GM19467 (cell line): ENCODE measurements around the gene FAM169A.
"Not testable (repeated sequence)": the region's sequence is repeated elsewhere in the genome, so short reads cannot be mapped to it uniquely, and the experiment has no call there.

ENCODE experiments used
- ATAC-seq: cut with Tn5 transposase; IDR thresholded peaks from one replicate; pipeline ENCODE4 v1.9.1; 2021; ENCODE audit warnings: mild to moderate bottlenecking, moderate library complexity; ENCODE audit not compliant: unreplicated experiment

Gene FAM169A

DNA sequence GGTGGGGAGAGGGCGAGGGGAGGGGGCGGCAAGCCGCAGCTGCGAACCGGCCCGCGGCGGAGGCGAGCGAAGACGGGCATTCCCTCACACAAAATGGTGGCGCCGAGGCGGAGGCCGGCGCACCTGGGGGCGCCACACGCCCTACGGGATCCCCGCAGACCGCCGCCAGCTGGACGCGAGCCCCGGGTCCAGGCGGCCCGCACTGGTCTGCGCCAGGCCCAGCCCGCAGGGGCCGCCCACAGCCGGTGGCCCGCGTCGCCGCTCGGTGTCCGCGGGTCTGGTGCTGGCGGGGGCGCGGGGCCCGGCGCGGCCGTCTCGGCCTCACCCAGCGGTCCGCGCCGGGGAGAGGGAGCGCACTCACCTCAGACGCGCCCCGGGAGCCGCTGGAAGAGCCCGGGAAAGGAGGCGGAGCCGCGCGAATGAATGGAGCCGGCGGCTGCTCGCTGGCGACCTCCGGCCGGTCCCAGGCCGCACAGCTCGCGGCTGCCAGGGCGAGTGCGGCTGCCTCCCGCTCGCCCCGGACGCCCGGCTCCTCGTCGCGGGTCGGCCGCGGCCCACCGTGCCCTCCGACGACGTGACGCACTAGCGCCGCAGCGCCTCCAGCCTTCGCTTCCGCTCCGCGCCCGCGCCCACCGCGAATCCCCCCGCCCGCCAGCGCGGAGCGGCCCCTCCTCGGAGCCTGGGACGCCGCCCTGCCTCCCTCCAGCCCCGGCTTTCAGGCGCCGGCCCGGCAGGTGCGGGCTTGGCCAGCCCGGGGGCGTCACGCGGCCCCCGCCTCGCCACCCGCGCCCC lies at the start of gene FAM169A:
Gene FAM169A (minus strand): TSS at position 584 of the 792 bp plus-strand sequence. CDS start 24,711 bp downstream, outside the sequence.
- ATAC-seq = no peak

GRCh38 chr5:74915488-74915887 lies 49.3 kb upstream of the FAM169A start:
- no peak for ATAC-seq

DNA sequence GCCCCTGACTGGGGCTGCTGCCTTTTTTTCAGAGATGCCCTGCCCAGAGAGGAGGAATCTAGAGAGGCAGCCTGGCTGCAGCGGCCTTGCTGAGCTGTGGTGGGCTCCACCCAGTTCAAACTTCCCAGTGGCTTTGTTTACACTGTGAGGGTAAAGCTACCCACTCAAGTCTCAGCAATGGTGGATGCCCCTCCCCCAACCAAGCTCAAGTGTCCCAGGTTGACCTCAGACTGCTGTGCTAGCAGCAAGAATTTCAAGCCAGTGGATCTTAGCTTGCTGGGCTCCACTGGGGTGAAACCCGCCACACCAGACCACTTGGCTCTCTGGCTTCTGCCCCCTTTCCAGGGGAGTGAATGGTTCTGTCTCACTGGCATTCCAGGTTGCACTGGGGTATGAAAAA lies 45.2 kb upstream of the FAM169A start:
- not testable (repeated sequence) for ATAC-seq

DNA sequence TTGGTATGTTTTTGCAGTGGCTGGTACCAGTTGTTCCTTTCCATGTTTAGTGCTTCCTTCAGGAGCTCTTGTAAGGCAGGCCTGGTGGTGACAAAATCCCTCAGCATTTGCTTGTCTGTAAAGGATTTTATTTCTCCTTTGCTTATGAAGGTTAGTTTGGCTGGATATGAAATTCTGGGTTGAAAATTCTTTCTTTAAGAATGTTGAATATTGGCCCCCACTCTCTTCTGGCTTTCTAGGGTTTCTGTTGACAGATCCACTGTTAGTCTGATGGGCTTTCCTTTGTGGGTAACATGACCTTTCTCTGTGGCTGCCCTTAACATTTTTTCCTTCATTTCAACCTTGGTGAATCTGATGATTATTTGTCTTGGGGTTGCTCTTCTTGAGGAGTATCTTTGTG lies 43.7 kb upstream of the FAM169A start:
- not testable (repeated sequence) for ATAC-seq

DNA sequence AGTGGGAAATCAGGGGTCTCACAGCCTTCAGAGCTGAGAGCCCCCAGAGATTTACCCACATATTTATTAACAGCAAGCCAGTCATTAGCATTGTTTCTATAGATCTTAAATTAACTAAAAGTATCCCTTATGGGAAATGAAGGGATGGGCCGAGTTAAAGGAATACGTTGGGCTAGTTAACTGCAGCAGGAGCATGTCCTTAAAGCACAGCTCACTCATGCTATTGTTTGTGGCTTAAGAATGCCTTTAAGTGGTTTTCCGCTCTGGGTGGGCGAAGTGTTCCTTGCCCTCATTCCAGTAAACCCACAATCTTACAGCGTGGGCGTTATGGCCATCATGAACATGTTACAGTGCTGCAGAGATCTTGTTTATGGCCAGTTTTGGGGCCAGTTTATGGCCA lies 42.0 kb upstream of the FAM169A start:
- ATAC-seq = not testable (repeated sequence)

DNA sequence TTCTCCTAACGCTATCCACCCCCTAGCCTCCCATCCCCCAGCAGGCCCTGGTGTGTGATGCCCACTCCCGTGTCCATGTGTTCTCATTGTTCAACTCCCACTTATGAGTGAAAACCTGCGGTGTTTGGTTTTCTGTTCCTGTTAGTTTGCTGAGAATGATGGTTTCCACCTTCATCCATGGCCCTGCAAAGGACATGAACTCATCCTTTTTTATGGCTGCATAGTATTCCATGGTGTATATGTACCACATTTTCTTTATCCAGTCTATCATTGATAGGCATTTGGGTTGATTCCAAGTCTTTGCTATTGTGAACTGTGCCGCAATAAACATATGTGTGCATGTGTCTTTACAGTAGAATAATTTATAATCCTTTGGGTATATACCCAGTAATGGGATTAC lies 38.5 kb upstream of the FAM169A start:
- ATAC-seq = not testable (repeated sequence)

- ATAC-seq = no peak
Measured at GRCh38 chr5:74903165-74903787, 37.1 kb upstream of the FAM169A start.

DNA sequence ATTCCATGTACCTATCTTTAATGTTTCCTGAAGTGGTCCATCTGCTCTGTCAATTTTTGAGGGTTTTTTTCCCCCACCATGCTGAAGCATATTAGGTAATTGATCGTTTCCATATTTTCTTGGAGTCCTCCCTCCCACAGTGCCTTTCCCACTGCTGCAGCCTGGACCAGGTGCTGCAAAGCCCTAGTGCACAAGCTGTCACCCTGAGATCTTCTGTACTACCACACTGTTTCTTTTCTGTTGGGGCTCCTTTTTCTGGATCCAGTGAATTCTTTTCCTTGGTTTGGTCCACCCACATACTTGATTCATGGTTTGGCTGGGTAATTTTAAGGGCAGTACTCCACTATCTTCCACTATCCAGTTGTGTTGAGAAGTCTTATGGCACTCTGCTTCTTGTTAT lies 30.9 kb upstream of the FAM169A start:
- no peak for ATAC-seq

DNA sequence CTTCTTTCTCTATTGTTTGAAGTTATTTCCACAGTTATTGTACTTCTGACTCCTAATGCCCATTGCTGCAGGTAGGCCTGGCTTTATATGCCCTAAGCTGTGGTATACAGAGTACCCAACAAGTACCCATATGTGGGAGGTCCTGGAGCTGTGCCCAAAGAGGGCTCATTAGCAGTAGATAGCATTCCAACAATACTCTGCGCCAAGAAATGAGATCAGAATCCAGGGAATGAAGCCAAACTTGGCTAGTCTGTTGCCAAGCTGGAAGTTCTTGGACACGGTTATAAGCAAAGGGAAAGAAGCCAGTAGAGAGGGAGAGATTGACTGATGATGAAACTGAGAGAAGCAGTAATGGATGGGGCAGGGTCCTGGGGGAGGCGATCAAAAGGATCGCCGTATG lies 29.7 kb upstream of the FAM169A start:
- ATAC-seq = no peak

- ATAC-seq = no peak
Measured at GRCh38 chr5:74894351-74894750, 28.2 kb upstream of the FAM169A start.

- ATAC-seq = no peak
Measured at GRCh38 chr5:74892921-74893320, 26.7 kb upstream of the FAM169A start.

GRCh38 chr5:74889523-74890105 lies 23.4 kb upstream of the FAM169A start:
- peak; percentile 66 for ATAC-seq

DNA sequence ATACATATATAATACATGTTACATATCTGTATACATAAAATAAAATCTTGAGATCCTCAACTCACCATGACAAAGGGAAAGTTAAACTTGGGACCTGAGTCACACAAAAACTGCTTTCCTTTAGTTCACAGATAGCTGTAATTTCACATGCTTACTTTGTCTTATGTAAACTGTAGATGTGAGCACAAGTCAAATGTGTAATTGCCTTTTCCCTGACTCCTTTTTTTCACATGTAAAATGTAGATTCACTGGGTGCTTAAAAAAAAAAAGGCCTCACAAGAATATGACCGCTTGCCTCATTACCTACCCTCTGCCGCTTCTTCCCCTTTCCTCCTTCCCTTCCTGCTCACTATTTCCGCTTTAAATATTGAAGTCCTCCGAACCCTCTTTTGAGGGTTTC lies 21.9 kb upstream of the FAM169A start:
- ATAC-seq = no peak

DNA sequence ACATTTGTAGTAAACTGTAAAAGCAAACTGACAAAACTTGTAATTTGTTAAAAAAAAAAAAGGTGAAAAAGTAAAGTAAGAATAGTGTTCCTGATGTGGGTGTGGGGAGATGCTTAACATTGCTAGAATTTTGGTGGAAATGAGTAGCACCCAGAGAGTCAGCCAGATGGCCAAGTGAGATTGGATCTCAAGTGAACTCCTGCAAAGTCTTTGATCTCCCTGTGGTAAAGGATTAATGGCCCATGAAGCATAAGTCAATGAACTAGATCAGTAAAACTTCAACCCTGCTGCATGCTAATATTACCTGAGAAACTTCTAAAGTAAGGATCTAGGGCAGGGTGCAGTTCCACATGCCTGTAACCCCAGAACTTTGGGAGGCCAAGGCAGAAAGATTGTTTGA lies 19.0 kb upstream of the FAM169A start:
- ATAC-seq = no peak

- not testable (repeated sequence) for ATAC-seq
Measured at GRCh38 chr5:74882379-74883134, 16.4 kb upstream of the FAM169A start.

DNA sequence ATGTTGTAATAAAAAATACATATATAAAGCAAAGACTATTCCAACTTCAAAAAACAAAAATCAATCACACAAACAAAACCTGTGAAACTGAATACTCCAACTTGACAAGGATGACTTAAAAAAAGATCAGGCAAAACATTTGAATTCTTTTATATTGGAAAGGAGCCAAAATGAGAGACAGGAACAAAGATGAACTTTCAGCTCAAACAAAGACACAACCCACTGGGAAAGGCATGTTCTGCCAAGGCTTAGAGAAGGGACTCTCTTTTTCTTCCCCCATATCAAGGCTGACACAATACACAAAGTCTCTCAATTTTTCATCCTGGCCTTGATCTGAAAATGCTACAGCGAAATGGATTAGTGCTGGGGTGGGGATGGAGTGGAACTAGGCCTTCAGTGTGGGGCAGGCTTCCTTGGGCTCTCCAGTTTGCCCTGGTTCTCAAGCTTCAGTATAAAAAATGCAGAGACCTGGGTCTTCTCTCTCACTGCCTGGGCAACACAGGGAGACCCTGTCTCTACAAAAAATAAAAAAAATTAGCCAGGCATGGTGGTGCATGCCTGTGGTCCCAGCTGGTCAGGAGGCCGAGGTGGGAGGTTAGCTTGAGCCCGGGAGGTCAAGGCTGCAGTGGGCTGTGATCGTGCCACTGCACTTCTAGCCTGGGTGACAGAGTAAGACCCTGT lies 11.6 kb upstream of the FAM169A start:
- ATAC-seq = no peak

DNA sequence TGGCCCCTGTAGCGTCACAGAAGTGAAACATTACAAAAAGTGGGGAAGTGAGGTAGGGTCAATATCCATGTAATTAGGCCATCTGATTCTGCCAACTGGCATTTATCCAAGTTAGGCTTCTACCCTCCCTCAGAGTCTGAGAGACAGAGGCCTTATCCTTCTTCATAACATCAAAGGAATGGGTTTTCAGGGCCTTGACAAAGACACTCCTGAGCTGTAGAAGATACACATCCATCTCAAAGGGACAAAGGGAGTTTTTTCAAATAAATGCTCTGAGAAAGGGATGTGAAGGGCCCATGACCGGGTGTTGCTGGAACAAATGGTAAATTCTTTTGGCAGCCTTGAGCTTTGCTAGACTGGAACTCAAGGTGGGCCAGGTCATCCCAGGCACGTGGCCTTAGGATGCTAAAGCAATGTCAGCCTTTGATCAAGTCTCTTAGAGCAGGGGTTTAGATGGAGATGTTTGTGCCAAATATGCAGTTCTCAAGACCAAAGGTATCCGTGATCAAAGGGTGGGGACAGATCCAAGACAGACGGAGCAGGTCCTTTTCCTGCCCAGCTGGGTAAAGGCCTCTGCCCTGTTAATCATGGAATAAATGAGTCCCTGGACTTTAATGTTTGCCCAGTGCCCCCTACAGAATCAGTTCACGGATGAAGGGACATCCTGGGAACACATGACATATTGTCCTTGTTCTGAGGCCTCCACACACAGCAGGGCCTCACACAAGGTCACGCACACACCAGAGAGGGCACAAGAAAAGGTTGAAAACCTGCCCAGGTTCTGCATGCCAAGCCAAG lies 10.0 kb upstream of the FAM169A start:
- no peak for ATAC-seq

GRCh38 chr5:74873525-74874249 lies 7.5 kb upstream of the FAM169A start:
- ATAC-seq = no peak
